ENCODE results near the gene SPINK6. TPM values are rescaled to one million over a fixed set of nuclear protein-coding genes. Genes with fewer than 3 reads are reported as not detected.

SPINK6 gene
- total and polyA plus RNA-seq, 9 of the 15 experiments (the other 6 are each of a cell fraction or from before 2014, with no cell fraction given) = not detected

DNA sequence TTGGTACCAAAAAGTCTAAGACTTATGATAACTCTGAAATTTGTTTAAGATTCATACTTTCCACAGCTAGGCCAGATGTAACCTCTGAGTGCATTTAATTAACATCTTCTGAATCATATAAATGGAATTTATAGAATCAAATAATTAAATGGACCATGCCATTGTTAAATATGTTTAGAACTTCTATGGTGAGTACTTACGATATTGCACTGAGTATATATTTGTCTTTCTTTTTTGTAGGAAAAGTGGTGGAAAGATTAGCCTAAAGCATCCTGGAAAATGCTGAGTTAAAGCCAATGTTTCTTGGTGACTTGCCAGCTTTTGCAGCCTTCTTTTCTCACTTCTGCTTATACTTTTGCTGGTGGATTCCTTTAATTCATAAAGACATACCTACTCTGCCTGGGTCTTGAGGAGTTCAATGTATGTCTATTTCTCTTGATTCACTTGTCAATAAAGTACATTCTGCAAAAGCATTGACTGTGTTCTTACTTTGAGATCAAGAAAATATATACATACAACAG lies 11.9 kb downstream of the SPINK6 start:
- WGBS (ENCODE audit: insufficient coverage, low coverage, missing lambda C conversion rate) = 11% methylated on average over 1 of the region's 1 CpG
- no peak for FAIRE-seq
- intact Hi-C loops (cut with micrococcal nuclease) = no loop called here
- TF ChIP-seq EP400 (IDR thresholded peaks at IDR 0.05) = no peak
- TF ChIP-seq, protein P1, sequence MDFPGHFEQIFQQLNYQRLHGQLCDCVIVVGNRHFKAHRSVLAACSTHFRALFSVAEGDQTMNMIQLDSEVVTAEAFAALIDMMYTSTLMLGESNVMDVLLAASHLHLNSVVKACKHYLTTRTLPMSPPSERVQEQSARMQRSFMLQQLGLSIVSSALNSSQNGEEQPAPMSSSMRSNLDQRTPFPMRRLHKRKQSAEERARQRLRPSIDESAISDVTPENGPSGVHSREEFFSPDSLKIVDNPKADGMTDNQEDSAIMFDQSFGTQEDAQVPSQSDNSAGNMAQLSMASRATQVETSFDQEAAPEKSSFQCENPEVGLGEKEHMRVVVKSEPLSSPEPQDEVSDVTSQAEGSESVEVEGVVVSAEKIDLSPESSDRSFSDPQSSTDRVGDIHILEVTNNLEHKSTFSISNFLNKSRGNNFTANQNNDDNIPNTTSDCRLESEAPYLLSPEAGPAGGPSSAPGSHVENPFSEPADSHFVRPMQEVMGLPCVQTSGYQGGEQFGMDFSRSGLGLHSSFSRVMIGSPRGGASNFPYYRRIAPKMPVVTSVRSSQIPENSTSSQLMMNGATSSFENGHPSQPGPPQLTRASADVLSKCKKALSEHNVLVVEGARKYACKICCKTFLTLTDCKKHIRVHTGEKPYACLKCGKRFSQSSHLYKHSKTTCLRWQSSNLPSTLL (IDR thresholded peaks at IDR 0.05) = no peak
- TF ChIP-seq U2AF2 (optimal IDR thresholded peaks at IDR 0.05; ENCODE audit: low read depth, low read length) = no peak
- TF ChIP-seq ASH1L (IDR thresholded peaks at IDR 0.05; ENCODE audit: borderline replicate concordance, low read depth, partially characterized antibody) = no peak
- TF ChIP-seq ZNF124 (CRISPR knock-in tag; IDR thresholded peaks at IDR 0.05) = no peak
- no peak for TF ChIP-seq ZNF274 (IDR thresholded peaks at IDR 0.05; ENCODE audit: borderline replicate concordance, low read depth, low read length)
- TF ChIP-seq, protein P2, sequence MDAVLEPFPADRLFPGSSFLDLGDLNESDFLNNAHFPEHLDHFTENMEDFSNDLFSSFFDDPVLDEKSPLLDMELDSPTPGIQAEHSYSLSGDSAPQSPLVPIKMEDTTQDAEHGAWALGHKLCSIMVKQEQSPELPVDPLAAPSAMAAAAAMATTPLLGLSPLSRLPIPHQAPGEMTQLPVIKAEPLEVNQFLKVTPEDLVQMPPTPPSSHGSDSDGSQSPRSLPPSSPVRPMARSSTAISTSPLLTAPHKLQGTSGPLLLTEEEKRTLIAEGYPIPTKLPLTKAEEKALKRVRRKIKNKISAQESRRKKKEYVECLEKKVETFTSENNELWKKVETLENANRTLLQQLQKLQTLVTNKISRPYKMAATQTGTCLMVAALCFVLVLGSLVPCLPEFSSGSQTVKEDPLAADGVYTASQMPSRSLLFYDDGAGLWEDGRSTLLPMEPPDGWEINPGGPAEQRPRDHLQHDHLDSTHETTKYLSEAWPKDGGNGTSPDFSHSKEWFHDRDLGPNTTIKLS (IDR thresholded peaks at IDR 0.05; ENCODE audit: borderline replicate concordance, low read depth) = no peak
- no peak for TF ChIP-seq NCOA1 (IDR thresholded peaks at IDR 0.05; ENCODE audit: low read depth)
- TF ChIP-seq SETDB1 (IDR thresholded peaks at IDR 0.05; ENCODE audit: low read length) = no peak

More for the DNA sequence above, 11.9 kb downstream of the SPINK6 start:
- no TSS peak for BruUV-seq (replicated peaks)
- H3K9me1 ChIP-seq (ENCODE audit: control insufficient read depth, insufficient read depth, low read length) = no peaks in the 10 kb centered on the region
- no peaks in the 10 kb centered on the region for H3K79me2 ChIP-seq (ENCODE audit: control insufficient read depth, insufficient read depth, low read length)
- no peaks in the 10 kb centered on the region for H3K27me3 ChIP-seq (ENCODE audit: control insufficient read depth in 2 of 2, insufficient read depth in 2 of 2, low read length in 2 of 2)
- no peak overlapping the region for H3K9ac ChIP-seq (ENCODE audit: insufficient read depth in 1 of 2, low read depth in 2 of 2, low read length in 2 of 2)
- no peak overlapping the region for H2AFZ ChIP-seq (ENCODE audit: low read depth, low read length)
- no peaks in the 10 kb centered on the region for H4K20me1 ChIP-seq (replicated peaks; ENCODE audit: control insufficient read depth, insufficient read depth, low read length)
- H3K36me3 ChIP-seq (ENCODE audit: control insufficient read depth, insufficient read depth, low read length) = no peaks in the 10 kb centered on the region
- POLR2A ChIA-PET = no interaction called here
- DNase-seq (ENCODE audit: extremely low read depth in 1 of 4, low spot score in 3 of 4) (no peak), ATAC-seq (no peak)
- H3K4me2 ChIP-seq (ENCODE audit: insufficient read depth, low read length) = no peak overlapping the region
- H3K27ac ChIP-seq (ENCODE audit: extremely low read depth, low read depth, low read length) = no peak overlapping the region
- H3K4me1 ChIP-seq (replicated peaks in 1 of 2; ENCODE audit: control insufficient read depth in 2 of 2, insufficient read depth in 2 of 2, low read length in 2 of 2) = no peaks in the 10 kb centered on the region
- no peak overlapping the region for H3K4me3 ChIP-seq
- CTCF ChIA-PET (ENCODE audit: low intra/inter-chr PET ratio) = no interaction called here
- in situ Hi-C loops (cut with MboI) = no loop called here
- H3K9me3 ChIP-seq (replicated peaks; ENCODE audit: control insufficient read depth, insufficient read depth, low read depth, low read length) = no peaks in the 10 kb centered on the region

Data from K562 (cell line).